SK-N-SH (cell line): ENCODE measurements around the gene SUCLG2. TPM values are rescaled to one million over a fixed set of nuclear protein-coding genes. Genes with fewer than 3 reads are reported as not detected.

Experiments
- CTCF ChIA-PET: fragments of 300-600, 350-600 bp; formaldehyde crosslinking; extraction: SDS; loops from one replicate; lab custom pipeline; 2021; lab: Yijun Ruan, JAX
- POLR2A ChIA-PET: fragments of 350-600 bp; sonication (Branson Sonifier 250); formaldehyde crosslinking; extraction: SDS; loops from one replicate; lab custom pipeline; 2020; ENCODE audit warnings: antibody characterized with exemption, inconsistent platforms; lab: Yijun Ruan, JAX
- DNase-seq: peaks from one replicate; pipeline ENCODE4 v3.0.0; 2012
- H2AFZ ChIP-seq: fragments of 200-600 bp; sonication (generic); 2 replicates; pipeline ENCODE4 v1.8.1; 2016; ENCODE audit warnings: antibody characterized with exemption, mild to moderate bottlenecking, low read depth
- H3F3A ChIP-seq: fragments of 200-600 bp; sonication (generic); replicated peaks from 2 replicates; pipeline ENCODE3; 2016; ENCODE audit warnings: antibody characterized with exemption, mild to moderate bottlenecking; ENCODE audit not compliant: insufficient read depth
- H3K27ac ChIP-seq, 2 experiments: fragments of 200-500 bp in 1 of 2; fragments of 200-600 bp in 1 of 2; sonication (Bioruptor generic) in 1 of 2; sonication (generic), shearing (Covaris generic) in 1 of 2; 2 replicates each; pipeline versions ENCODE4 v1.5.1 to v1.6.1; 2014 to 2016; ENCODE audit warnings: low read depth in 2 of 2, inconsistent platforms in 1 of 2, low read length in 1 of 2, mild to moderate bottlenecking in 1 of 2, mixed read lengths in 1 of 2
- H3K27me3 ChIP-seq: fragments of 200-600 bp; sonication (generic), shearing (Covaris generic); 2 replicates; pipeline ENCODE4 v1.6.1; 2016; ENCODE audit warnings: mixed run types; ENCODE audit not compliant: insufficient read depth
- H3K36me3 ChIP-seq, 2 experiments: fragments of 200-500 bp in 1 of 2; fragments of 200-600 bp in 1 of 2; sonication (Bioruptor generic) in 1 of 2; sonication (generic) in 1 of 2; replicated peaks in 1 of 2; 2 replicates each; pipeline versions ENCODE3 to v1.5.1; 2014 to 2016; ENCODE audit warnings: low read length in 1 of 2, mild to moderate bottlenecking in 1 of 2; ENCODE audit not compliant: insufficient read depth in 2 of 2, control insufficient read depth in 1 of 2
- H3K4me1 ChIP-seq, 2 experiments: fragments of 200-500 bp in 1 of 2; fragments of 200-600 bp in 1 of 2; sonication (Bioruptor generic) in 1 of 2; sonication (generic), shearing (Covaris generic) in 1 of 2; 2 replicates each; pipeline versions ENCODE4 v1.5.1 to v1.6.1; 2014 to 2016; ENCODE audit warnings: low read depth in 1 of 2, low read length in 1 of 2, mixed run types in 1 of 2; ENCODE audit not compliant: insufficient read depth in 2 of 2, control insufficient read depth in 1 of 2
- H3K4me2 ChIP-seq: fragments of 200-600 bp; sonication (generic), shearing (Covaris generic); 2 replicates; pipeline ENCODE4 v1.6.1; 2017; ENCODE audit warnings: mixed run types
- H3K4me3 ChIP-seq, 2 experiments: fragments of 200-500 bp in 1 of 2; fragments of 200-600 bp in 1 of 2; sonication (Bioruptor generic) in 1 of 2; sonication (generic), shearing (Covaris generic) in 1 of 2; 2 replicates each; pipeline versions ENCODE4 v1.5.1 to v1.8.1; 2014 to 2016; ENCODE audit warnings: low read depth in 2 of 2, inconsistent platforms in 1 of 2, low read length in 1 of 2, mild to moderate bottlenecking in 1 of 2, mixed read lengths in 1 of 2, moderate library complexity in 1 of 2
- H3K79me2 ChIP-seq: fragments of 200-600 bp; sonication (generic); 2 replicates; pipeline ENCODE4 v1.8.1; 2017; ENCODE audit warnings: mild to moderate bottlenecking; ENCODE audit not compliant: insufficient read depth
- H3K9ac ChIP-seq: fragments of 200-600 bp; sonication (generic); 2 replicates; pipeline ENCODE4 v1.6.1; 2017; ENCODE audit warnings: mixed run types
- H3K9me2 ChIP-seq: fragments of 200-600 bp; sonication (generic); 2 replicates; pipeline ENCODE4 v1.6.1; 2017; ENCODE audit warnings: mixed run types
- H3K9me3 ChIP-seq: fragments of 200-600 bp; sonication (generic); 2 replicates; pipeline ENCODE4 v1.6.1; 2017; ENCODE audit warnings: mixed run types, mild to moderate bottlenecking, moderate library complexity
- H4K20me1 ChIP-seq: fragments of 200-600 bp; sonication (generic); 2 replicates; pipeline ENCODE4 v1.6.1; 2017; ENCODE audit warnings: mild to moderate bottlenecking, mixed run types; ENCODE audit not compliant: insufficient read depth
- CTCF ChIP-seq: fragments of 200-600 bp; sonication (generic); IDR thresholded peaks from 2 replicates; pipeline ENCODE4 v1.6.1; 2017; ENCODE audit warnings: antibody characterized with exemption, mild to moderate bottlenecking, moderate library complexity
- ELF1 ChIP-seq: IDR thresholded peaks from 2 replicates; pipeline ENCODE4 v1.4.0; 2012
- EP300 ChIP-seq, 2 experiments: IDR thresholded peaks; 2 replicates each; pipeline versions ENCODE4 v1.4.0 to v1.6.1; 2012; ENCODE audit warnings: borderline replicate concordance in 1 of 2, low read depth in 1 of 2, low read length in 1 of 2
- EZH2phosphoT487 ChIP-seq: fragments of 200-600 bp; sonication (generic); IDR thresholded peaks from 2 replicates; pipeline ENCODE4 v1.6.1; 2017; ENCODE audit warnings: low read depth, mixed run types, mild to moderate bottlenecking, antibody characterized with exemption, moderate library complexity, borderline replicate concordance
- FOSL2 ChIP-seq: IDR thresholded peaks from 2 replicates; pipeline ENCODE4 v1.4.0; 2012; ENCODE audit warnings: low read depth, mild to moderate bottlenecking, moderate library complexity, borderline replicate concordance
- GABPA ChIP-seq: IDR thresholded peaks from 2 replicates; pipeline ENCODE4 v1.4.0; 2012; ENCODE audit warnings: low read depth, mild to moderate bottlenecking
- GATA2 ChIP-seq: sonication (generic); formaldehyde crosslinking; IDR thresholded peaks from 2 replicates; pipeline ENCODE4 v1.5.0; 2020; ENCODE audit warnings: mild to moderate bottlenecking, missing genetic modification reagents
- IRF3 ChIP-seq: fragments of 150-350 bp; IDR thresholded peaks from 2 replicates; pipeline ENCODE4 v1.6.1; 2016; ENCODE audit warnings: mild to moderate bottlenecking, low read depth, low read length
- MEF2A ChIP-seq: IDR thresholded peaks from 2 replicates; pipeline ENCODE4 v1.4.0; 2012; ENCODE audit warnings: low read depth, borderline replicate concordance
- MXI1 ChIP-seq: IDR thresholded peaks from 2 replicates; pipeline ENCODE4 v1.6.1; 2012; ENCODE audit warnings: mild to moderate bottlenecking, low read depth, low read length, improper control_type of control experiment
- NFIC ChIP-seq: IDR thresholded peaks from 2 replicates; pipeline ENCODE4 v1.4.0; 2012; ENCODE audit warnings: borderline replicate concordance
- RAD21 ChIP-seq: IDR thresholded peaks from 2 replicates; pipeline ENCODE4 v1.6.1; 2012; ENCODE audit warnings: mild to moderate bottlenecking, low read length
- RCOR1 ChIP-seq: fragments of 150-350 bp; IDR thresholded peaks from 2 replicates; pipeline ENCODE4 v1.6.1; 2017; ENCODE audit warnings: antibody characterized with exemption, low read length
- REST ChIP-seq: IDR thresholded peaks from 2 replicates; pipeline ENCODE4 v1.6.1; 2012; ENCODE audit warnings: mild to moderate bottlenecking, low read depth, low read length, moderate library complexity
- SIN3A ChIP-seq: IDR thresholded peaks from 2 replicates; pipeline ENCODE4 v1.6.1; 2012; ENCODE audit warnings: low read depth, mild to moderate bottlenecking, low read length, moderate library complexity, borderline replicate concordance
- TEAD4 ChIP-seq: IDR thresholded peaks from 2 replicates; pipeline ENCODE4 v1.4.0; 2012; ENCODE audit warnings: mild to moderate bottlenecking, borderline replicate concordance; ENCODE audit not compliant: insufficient read depth
- USF1 ChIP-seq: IDR thresholded peaks from 2 replicates; pipeline ENCODE4 v1.4.0; 2012; ENCODE audit warnings: low read depth, borderline replicate concordance
- YY1 ChIP-seq: IDR thresholded peaks from 2 replicates; pipeline ENCODE4 v1.4.0; 2012; ENCODE audit warnings: low read depth, mild to moderate bottlenecking
- ZBTB33 ChIP-seq: IDR thresholded peaks from 2 replicates; pipeline ENCODE4 v1.4.0; 2012; ENCODE audit warnings: low read depth, borderline replicate concordance
- WGBS: methylation state at CpG from one replicate; pipeline ENCODE4 v1.1.6; 2017; ENCODE audit warnings: low lambda C conversion rate; 5-methylcytosine and 5-hydroxymethylcytosine counted together
- polyA plus RNA-seq, 3 experiments: library from polyadenylated mRNA; depleted of rRNA; stranded (reverse); fragments of >200 nt; gene quantifications; 2 replicates each; pipeline ENCODE4 v1.2.3, GENCODE V29; 2012

Gene SUCLG2
- polyA plus RNA-seq, 1 of the 3 experiments (the other 2 are of a cell fraction): 20.2 TPM

GRCh38 chr3:67433109-67433508 is 221.3 kb downstream of the SUCLG2 start:
- Histone ChIP-seq H4K20me1 (no peaks in the 10 kb centered on the region), H3K79me2 (no peaks in the 10 kb centered on the region), H3K9me2 (no peaks in the 10 kb centered on the region), H3K27me3 (no peaks in the 10 kb centered on the region), H3K4me3 (no peak overlapping the region), H3K27ac (no peak overlapping the region), H3F3A (no peaks in the 10 kb centered on the region), H3K4me1 (no peaks in the 10 kb centered on the region), H3K9ac (no peak overlapping the region), H3K9me3 (no peaks in the 10 kb centered on the region), H3K36me3 (no peaks in the 10 kb centered on the region), H2AFZ (no peak overlapping the region), H3K4me2 (no peak overlapping the region)
- POLR2A ChIA-PET: no interaction called here
- CTCF ChIA-PET: interaction anchor here (1.1 kb wide), 1 partner anchor 17 kb away, joined by 3 read pairs; no protein-coding TSS in a partner anchor
- TF ChIP-seq RAD21 (no peak), ZBTB33 (no peak), MXI1 (no peak), YY1 (no peak), USF1 (no peak), EZH2phosphoT487 (no peak), FOSL2 (no peak), ELF1 (no peak), REST (no peak), EP300 (IDR thresholded peaks at IDR 0.05; ENCODE audit: borderline replicate concordance in 1 of 2, low read depth in 1 of 2, low read length in 1 of 2) (no peak), CTCF (no peak), NFIC (no peak), RCOR1 (no peak), IRF3 (no peak), TEAD4 (no peak), GABPA (no peak), SIN3A (no peak), GATA2 (no peak), MEF2A (no peak)
- WGBS: 98% methylated on average over 4 of the region's 4 CpGs
- DNase-seq: no peak
